ENCODE data around the gene CD300E.
A peak's percentile ranks its signal among the peaks of the same experiment; 100 is the strongest.
"Not testable (repeated sequence)": the region's sequence is repeated elsewhere in the genome, so short reads cannot be mapped to it uniquely, and the experiment has no call there.

Gene CD300E

GRCh38 chr17:74597069-74597790, 26.3 kb downstream of the CD300E start:
- DNase-seq = no peak

- DNase-seq = no peak
Observed at GRCh38 chr17:74595037-74595750, 28.3 kb downstream of the CD300E start.

- no peak for DNase-seq
Observed at GRCh38 chr17:74592087-74592990, 31.2 kb downstream of the CD300E start, which contains the start of gene CD300LD. Gene CD300LD (minus strand): TSS chr17:74592283. CDS start chr17:74592202, 81 bp downstream.

- no peak for DNase-seq
Observed at GRCh38 chr17:74591503-74591902, 32.0 kb downstream of the CD300E start.

GRCh38 chr17:74585711-74586110, 37.8 kb downstream of the CD300E start:
- DNase-seq = no peak

GRCh38 chr17:74584292-74585060, 39.1 kb downstream of the CD300E start:
- DNase-seq = no peak

GRCh38 chr17:74582633-74583032, 40.9 kb downstream of the CD300E start:
- DNase-seq = no peak

GRCh38 chr17:74579900-74580299, 43.6 kb downstream of the CD300E start:
- no peak for DNase-seq

GRCh38 chr17:74578979-74579378, 44.6 kb downstream of the CD300E start:
- DNase-seq = no peak

GRCh38 chr17:74574489-74575142, 48.9 kb downstream of the CD300E start:
- no peak for DNase-seq

GRCh38 chr17:74573635-74574034, 49.9 kb downstream of the CD300E start:
- not testable (repeated sequence) for DNase-seq

GRCh38 chr17:74573169-74573568, 50.4 kb downstream of the CD300E start:
- DNase-seq = no peak

- DNase-seq = no peak
Observed at GRCh38 chr17:74571621-74572270, 51.8 kb downstream of the CD300E start.

- no peak for DNase-seq
Observed at GRCh38 chr17:74569020-74570003, 54.2 kb downstream of the CD300E start.

GRCh38 chr17:74568106-74568873, 55.2 kb downstream of the CD300E start:
- DNase-seq = no peak

GRCh38 chr17:74567397-74567796, 56.1 kb downstream of the CD300E start, which contains the start of gene CD300H:
Gene CD300H (minus strand): TSS chr17:74567509.
- DNase-seq = no peak

- DNase-seq = peak in 1 of 2 experiments; percentile 47
Observed at GRCh38 chr17:74566132-74566753, 57.3 kb downstream of the CD300E start.

- DNase-seq = no peak
Observed at GRCh38 chr17:74565126-74565525, 58.4 kb downstream of the CD300E start.

- no peak for DNase-seq
Observed at GRCh38 chr17:74563358-74563757, 60.2 kb downstream of the CD300E start.
